Upper lobe of left lung (tissue), 4 donors: ENCODE results near the gene MEP1B.

ENCODE experiments used
- EP300 ChIP-seq, 4 donors: sonication (generic); formaldehyde crosslinking; IDR thresholded peaks; one replicate each; pipeline ENCODE4 v1.5.1; 2017; ENCODE audit warnings: antibody characterized with exemption in 4 of 4, control low read depth in 2 of 4
- POLR2A ChIP-seq, 4 donors: fragments of 450-650 bp; IDR thresholded peaks; one replicate each; pipeline ENCODE4 v1.5.1; 2016 to 2017; ENCODE audit warnings: antibody characterized with exemption in 4 of 4, mild to moderate bottlenecking in 2 of 4
- POLR2AphosphoS5 ChIP-seq, 2 donors: sonication (generic); formaldehyde crosslinking; IDR thresholded peaks; one replicate each; pipeline ENCODE4 v1.5.1; 2017; ENCODE audit warnings: antibody characterized with exemption in 2 of 2
- TF ChIP-seq, protein P1 (sequence below), 6 experiments: fragments of 450-650 bp in 4 of 6; fragments of 200-600 bp in 2 of 6; sonication (generic) in 2 of 6; IDR thresholded peaks; one replicate each; pipeline ENCODE4 v1.5.1; 2016 to 2019; ENCODE audit warnings: antibody characterized with exemption in 6 of 6

DNA sequence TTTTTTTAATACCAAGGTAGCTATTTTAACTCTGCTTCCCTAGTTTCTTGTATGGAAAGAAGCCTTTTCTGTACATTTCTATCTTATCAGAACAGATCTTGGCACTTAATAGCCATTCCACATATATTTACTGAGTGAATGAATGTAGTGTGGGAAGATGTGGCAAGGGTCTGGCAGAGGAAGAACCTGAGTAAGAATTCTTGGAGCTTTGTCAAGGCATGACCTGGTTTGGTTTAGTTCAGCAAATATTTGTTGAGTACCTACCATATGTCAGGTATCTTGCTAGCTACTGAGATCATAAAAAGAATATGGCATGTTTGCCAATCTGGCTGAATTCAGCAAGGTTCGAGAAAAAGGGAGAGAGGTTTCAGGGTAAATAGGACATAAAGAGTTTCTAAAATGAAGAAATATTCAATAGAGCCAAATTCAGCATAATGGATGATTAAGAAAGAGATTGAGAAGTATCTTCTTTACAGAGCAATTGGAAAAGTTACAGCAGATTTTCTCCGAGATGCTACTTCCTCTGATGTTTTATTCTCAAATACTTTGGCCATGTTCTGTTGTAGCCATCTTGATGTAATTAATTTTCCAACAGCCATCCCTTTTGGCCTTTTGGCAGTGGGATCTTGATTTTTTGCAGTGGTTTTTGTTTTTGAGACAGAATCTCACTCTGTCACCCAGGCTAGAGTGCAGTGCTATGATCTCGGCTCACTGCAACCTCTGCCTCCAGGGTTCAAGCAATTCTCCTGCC, 21.7 kb upstream of the MEP1B start:
- TF ChIP-seq POLR2A (IDR thresholded peaks at IDR 0.05): no peak
- TF ChIP-seq, protein P1, sequence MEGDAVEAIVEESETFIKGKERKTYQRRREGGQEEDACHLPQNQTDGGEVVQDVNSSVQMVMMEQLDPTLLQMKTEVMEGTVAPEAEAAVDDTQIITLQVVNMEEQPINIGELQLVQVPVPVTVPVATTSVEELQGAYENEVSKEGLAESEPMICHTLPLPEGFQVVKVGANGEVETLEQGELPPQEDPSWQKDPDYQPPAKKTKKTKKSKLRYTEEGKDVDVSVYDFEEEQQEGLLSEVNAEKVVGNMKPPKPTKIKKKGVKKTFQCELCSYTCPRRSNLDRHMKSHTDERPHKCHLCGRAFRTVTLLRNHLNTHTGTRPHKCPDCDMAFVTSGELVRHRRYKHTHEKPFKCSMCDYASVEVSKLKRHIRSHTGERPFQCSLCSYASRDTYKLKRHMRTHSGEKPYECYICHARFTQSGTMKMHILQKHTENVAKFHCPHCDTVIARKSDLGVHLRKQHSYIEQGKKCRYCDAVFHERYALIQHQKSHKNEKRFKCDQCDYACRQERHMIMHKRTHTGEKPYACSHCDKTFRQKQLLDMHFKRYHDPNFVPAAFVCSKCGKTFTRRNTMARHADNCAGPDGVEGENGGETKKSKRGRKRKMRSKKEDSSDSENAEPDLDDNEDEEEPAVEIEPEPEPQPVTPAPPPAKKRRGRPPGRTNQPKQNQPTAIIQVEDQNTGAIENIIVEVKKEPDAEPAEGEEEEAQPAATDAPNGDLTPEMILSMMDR (IDR thresholded peaks at IDR 0.05): no peak
- no peak for TF ChIP-seq POLR2AphosphoS5 (IDR thresholded peaks at IDR 0.05)
- no peak for TF ChIP-seq EP300 (IDR thresholded peaks at IDR 0.05)
